ENCODE results near the gene CTDSPL.

DNA sequence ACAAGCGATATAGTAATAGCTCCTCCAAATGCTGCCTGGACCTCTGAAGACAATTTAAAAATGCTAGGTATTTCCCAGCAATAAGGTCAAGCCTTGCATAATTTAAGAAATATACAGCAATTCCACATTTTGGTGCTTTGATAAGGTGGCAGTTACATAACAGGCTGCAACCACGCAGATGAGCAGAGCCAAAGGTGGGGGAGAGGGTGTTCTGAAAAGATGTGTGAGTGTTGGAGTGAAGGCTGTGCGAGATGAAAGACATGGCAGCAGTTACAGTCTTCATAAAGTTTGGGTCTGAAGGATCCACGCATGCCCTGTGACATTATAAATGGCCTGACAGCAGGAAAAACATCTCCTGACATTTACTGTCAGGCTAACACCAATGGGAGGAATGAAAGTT is 26.1 kb downstream of the CTDSPL start:
- TF ChIP-seq EP300 (IDR thresholded peaks at IDR 0.05; ENCODE audit: borderline replicate concordance in 1 of 2, low read depth in 1 of 2, low read length in 1 of 2) (no peak), CTCF (IDR thresholded peaks at IDR 0.05) (no peak), YY1 (IDR thresholded peaks at IDR 0.05; ENCODE audit: low read depth) (no peak), GABPA (IDR thresholded peaks at IDR 0.05; ENCODE audit: low read depth) (no peak), POLR2AphosphoS5 (IDR thresholded peaks at IDR 0.05; ENCODE audit: low read depth, low read length) (no peak), MXI1 (IDR thresholded peaks at IDR 0.05; ENCODE audit: low read depth, low read length) (no peak), CHD2 (IDR thresholded peaks at IDR 0.05; ENCODE audit: low read length, partially characterized antibody) (no peak), EZH2phosphoT487 (IDR thresholded peaks at IDR 0.05; ENCODE audit: borderline replicate concordance, low read depth) (no peak), SMC3 (IDR thresholded peaks at IDR 0.05; ENCODE audit: low read depth, low read length) (no peak)
- TF ChIP-seq, protein P1, sequence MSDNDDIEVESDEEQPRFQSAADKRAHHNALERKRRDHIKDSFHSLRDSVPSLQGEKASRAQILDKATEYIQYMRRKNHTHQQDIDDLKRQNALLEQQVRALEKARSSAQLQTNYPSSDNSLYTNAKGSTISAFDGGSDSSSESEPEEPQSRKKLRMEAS (IDR thresholded peaks at IDR 0.05; ENCODE audit: low read depth): no peak
- TF ChIP-seq, protein P2, sequence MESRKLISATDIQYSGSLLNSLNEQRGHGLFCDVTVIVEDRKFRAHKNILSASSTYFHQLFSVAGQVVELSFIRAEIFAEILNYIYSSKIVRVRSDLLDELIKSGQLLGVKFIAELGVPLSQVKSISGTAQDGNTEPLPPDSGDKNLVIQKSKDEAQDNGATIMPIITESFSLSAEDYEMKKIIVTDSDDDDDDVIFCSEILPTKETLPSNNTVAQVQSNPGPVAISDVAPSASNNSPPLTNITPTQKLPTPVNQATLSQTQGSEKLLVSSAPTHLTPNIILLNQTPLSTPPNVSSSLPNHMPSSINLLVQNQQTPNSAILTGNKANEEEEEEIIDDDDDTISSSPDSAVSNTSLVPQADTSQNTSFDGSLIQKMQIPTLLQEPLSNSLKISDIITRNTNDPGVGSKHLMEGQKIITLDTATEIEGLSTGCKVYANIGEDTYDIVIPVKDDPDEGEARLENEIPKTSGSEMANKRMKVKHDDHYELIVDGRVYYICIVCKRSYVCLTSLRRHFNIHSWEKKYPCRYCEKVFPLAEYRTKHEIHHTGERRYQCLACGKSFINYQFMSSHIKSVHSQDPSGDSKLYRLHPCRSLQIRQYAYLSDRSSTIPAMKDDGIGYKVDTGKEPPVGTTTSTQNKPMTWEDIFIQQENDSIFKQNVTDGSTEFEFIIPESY (IDR thresholded peaks at IDR 0.05; ENCODE audit: borderline replicate concordance, low read depth): no peak

Data from SK-N-SH (cell line).